ENCODE measurements around the gene DDX41. TPM values are rescaled to one million over a fixed set of nuclear protein-coding genes. Genes with fewer than 3 reads are reported as not detected.

Gene DDX41
- total and polyA plus RNA-seq, 5 donors = 30.5 to 43.5 (median 39.2) TPM

DNA sequence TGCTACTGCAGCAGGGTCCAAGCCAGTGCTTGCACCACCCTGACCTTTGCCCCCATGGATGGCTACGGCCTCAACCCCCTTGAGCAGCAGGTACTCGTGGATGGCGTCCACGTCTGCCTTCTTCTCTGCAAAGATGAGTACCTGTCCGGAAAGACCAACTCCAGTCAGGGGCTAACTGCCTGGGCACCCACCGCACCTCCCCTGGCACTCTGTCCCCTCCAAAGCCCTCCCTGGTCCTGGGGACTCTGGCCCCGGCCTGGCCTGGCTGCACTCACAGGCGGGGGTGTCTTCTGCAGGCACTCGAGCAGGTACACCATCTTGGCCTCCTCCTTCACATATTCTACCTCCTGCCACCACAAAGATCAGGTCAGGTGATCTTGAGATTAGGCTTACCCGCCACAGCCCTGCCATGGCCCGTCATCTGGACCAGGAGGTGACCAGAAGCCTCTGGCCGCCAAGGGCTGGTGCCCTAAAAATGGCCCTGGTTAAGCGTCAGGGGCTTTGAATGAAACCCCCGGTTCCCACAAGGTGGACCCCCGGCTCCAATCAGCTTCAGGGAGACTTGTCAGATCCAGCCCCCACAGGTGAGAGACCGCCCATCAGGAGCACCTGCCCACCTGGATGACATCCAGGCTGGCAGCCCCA lies 3.9 kb downstream of the DDX41 start:
- WGBS = 89% methylated on average over 16 of the region's 16 CpGs
- peak in 2 of 3 donors; percentile 38 to 43 for DNase-seq
- H3K4me1 ChIP-seq (ENCODE audit: control insufficient read depth, insufficient read depth, low read length) = peaks cover 3% of the 10 kb centered on the region
- no peaks in the 10 kb centered on the region for H3K27me3 ChIP-seq (ENCODE audit: control insufficient read depth, insufficient read depth)
- H3K4me3 ChIP-seq (ENCODE audit: low read length) = no peak overlapping the region
- H3K27ac ChIP-seq (ENCODE audit: low read length) = no peak overlapping the region
- no peaks in the 10 kb centered on the region for H3K9me3 ChIP-seq (ENCODE audit: control insufficient read depth, low read length)
- intact Hi-C loops (cut with DNase I) = no loop called here
- no peak for ATAC-seq

DNA sequence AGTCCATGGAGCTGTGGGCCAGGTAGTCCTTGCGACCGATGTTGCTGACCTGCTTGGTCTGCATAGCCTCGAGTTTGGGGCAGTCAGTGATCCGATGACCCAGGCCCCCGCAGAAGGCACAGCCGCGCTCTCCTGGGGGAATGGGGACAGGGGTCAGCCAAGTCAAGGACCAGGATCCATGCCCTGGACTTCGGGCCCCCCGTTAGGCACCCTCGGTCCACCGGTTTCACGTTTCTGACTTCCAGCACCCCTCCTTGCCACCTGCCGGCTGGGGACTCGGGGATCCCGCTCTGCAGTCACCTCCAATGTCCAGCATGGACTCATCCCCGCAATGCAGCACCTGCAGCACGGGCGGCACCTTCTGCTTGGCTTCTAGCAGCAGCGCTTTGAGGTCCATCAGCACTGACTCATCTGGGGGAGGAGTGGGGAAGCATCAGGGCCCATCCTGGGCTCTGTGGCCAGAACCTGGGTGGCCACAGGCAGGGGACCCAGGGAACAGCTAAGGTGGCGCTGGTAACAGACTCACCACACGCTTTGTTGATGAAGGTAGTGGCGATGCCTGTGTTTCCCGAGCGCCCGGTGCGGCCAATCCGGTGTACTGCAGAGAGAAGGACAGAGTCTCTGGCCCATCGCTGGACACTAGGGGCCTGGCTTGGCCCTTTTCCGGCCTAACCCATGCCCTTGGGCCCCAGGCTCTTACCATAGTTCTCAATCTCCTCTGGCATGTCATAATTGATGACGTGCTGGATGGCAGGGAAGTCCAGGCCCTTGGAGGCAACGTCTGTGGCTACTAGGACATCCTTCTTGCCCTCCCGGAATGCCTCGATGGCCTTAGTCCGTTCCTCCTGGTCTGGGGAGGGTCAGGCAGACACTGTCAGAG lies 4.7 kb downstream of the DDX41 start:
- intact Hi-C loops (cut with DNase I) = no loop called here
- Histone ChIP-seq H3K27me3 (ENCODE audit: control insufficient read depth, insufficient read depth) (no peaks in the 10 kb centered on the region), H3K4me3 (ENCODE audit: low read length) (no peak overlapping the region), H3K9me3 (ENCODE audit: control insufficient read depth, low read length) (no peaks in the 10 kb centered on the region), H3K27ac (ENCODE audit: low read length) (no peak overlapping the region), H3K4me1 (ENCODE audit: control insufficient read depth, insufficient read depth, low read length) (peaks cover 3% of the 10 kb centered on the region)
- ATAC-seq (no peak), DNase-seq (peak in 2 of 3 donors; percentile 41 to 51)
- 93% methylated on average over 34 of the region's 34 CpGs for WGBS

DNA sequence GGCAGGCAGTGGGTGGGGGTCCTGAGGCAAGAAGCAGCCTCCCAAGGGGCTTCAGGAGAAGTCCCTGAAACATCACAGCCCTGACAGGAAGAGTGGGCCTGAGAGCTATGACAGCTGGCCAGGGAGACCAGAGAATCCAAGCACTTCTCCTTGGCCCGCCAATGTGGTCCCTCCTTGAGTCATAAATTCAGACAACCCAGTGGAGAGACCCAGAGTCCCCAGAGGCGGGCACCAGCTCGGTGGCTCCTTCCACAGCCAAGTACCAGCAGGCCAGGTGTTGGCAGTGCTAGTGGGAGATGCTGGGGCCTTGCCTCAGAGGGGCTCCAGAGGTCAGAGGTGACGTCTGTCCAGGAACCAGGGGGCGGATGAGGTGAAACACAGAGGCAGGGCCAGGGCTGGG lies 5.6 kb downstream of the DDX41 start:
- no peak overlapping the region for H3K27ac ChIP-seq (ENCODE audit: low read length)
- WGBS = 82% methylated on average over 5 of the region's 5 CpGs

DNA sequence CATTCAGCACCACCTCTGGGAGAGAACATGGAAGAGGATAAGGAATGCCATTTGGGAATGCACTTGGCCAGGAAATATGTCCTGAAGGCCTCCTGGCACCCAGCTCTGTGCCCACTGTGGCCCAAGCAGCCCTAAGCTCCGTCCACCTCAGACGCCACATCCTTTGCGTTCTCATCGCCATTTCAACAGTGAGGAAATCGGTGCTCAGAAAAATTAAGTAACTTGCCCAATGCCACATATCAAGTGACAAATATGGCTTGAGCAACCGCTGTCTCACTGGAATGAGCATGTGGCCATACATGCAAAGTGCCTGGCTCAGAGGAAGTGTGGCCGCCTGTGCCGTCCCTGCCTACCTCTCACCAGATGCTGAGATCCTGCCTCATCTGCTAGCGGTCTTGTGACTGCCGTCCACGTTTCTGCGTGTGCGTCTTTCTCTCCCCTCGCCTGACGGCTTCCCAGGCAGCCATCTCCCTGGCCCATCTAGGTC lies 6.2 kb downstream of the DDX41 start:
- 82% methylated on average over 15 of the region's 15 CpGs for WGBS
- Histone ChIP-seq H3K27me3 (ENCODE audit: control insufficient read depth, insufficient read depth) (no peaks in the 10 kb centered on the region), H3K27ac (ENCODE audit: low read length) (no peak overlapping the region), H3K9me3 (ENCODE audit: control insufficient read depth, low read length) (no peaks in the 10 kb centered on the region), H3K4me3 (ENCODE audit: low read length) (no peak overlapping the region), H3K4me1 (ENCODE audit: control insufficient read depth, insufficient read depth, low read length) (peaks cover under 1% of the 10 kb centered on the region)
- intact Hi-C loops (cut with DNase I) = no loop called here
- peak in 2 of 3 donors; percentile 43 to 44 for DNase-seq
- no peak for ATAC-seq

More for the DNA sequence above, 5.6 kb downstream of the DDX41 start:
- DNase-seq (peak in 2 of 3 donors; percentile 19 to 30), ATAC-seq (no peak)
- no peaks in the 10 kb centered on the region for H3K9me3 ChIP-seq (ENCODE audit: control insufficient read depth, low read length)
- intact Hi-C loops (cut with DNase I) = no loop called here
- no peak overlapping the region for H3K4me3 ChIP-seq (ENCODE audit: low read length)
- peaks cover 3% of the 10 kb centered on the region for H3K4me1 ChIP-seq (ENCODE audit: control insufficient read depth, insufficient read depth, low read length)
- no peaks in the 10 kb centered on the region for H3K27me3 ChIP-seq (ENCODE audit: control insufficient read depth, insufficient read depth)

DNA sequence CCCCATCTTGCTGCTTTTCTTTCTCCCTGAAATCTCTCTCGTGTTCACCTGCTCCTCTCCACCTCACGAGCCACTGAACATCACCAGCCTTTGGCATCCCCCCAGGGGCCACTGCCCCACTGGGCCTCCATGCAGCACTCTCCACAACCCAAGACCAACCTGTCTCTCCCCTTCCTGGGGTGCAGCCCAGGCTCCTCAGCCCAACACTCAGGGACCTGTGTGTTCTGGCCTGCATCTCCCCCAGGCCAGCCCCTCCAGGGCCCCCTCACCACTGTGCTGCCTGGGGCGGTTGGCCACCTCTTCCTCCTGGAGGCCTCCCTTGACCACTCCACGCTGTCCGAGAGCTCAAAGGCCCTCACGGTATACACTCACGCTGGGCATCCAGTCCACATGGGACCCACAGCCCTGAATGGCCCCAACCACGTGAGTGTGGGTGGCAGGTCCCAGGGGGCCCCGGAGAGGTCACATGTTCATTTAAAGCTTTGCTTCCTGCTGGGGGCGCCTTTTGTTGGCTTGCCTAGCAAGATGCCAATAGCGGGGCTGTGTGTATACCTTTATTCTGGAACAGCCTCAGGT lies 6.7 kb downstream of the DDX41 start:
- Histone ChIP-seq H3K4me3 (ENCODE audit: low read length) (no peak overlapping the region), H3K4me1 (ENCODE audit: control insufficient read depth, insufficient read depth, low read length) (no peaks in the 10 kb centered on the region), H3K9me3 (ENCODE audit: control insufficient read depth, low read length) (no peaks in the 10 kb centered on the region), H3K27ac (ENCODE audit: low read length) (no peak overlapping the region), H3K27me3 (ENCODE audit: control insufficient read depth, insufficient read depth) (no peaks in the 10 kb centered on the region)
- intact Hi-C loops (cut with DNase I) = loop anchor here in 1 of 4 donors (10.0 kb wide), 1 partner anchor 195 kb away; the partner anchor contains the start of gene MXD3
- DNase-seq = peak in 2 of 3 donors; percentile 35 to 41
- ATAC-seq = peak in 1 of 2 donors; percentile 5
- 70% methylated on average over 11 of the region's 11 CpGs for WGBS

DNA sequence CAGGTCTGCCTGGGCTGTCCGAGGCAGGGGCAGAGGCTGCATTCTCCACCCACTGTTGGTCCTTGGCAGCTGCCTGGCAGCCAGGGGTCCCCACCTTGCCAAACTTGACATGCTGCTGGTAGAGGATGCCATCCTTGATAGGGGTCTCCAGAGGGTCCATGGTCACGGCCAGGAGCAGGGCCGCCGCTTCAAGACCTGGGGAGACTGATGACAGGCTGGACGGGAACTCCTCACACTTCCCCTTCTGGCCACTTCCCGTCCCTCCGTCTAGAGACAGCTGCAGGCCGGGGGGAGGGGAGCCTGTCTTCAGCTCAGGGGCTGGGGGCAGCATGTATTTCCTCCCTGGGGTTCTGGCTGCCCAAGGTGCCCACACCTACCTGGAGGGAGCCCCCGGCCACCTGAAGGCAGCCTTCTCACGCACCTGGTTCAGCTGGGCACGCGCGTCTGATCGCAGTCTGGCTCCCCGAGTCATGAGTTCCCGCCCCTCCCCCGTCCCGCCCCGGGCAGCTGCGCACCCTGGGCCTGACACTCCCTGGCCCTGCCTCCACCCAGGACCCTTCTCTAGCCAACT lies 7.3 kb downstream of the DDX41 start, which contains the start of gene DOK3:
Gene DOK3 (minus strand): TSS at position 446 of the 571 bp plus-strand sequence. CDS start 286 bp downstream, at position 160.
- Histone ChIP-seq H3K4me3 (ENCODE audit: low read length) (no peak within 1 kb of the TSS), H3K27me3 (ENCODE audit: control insufficient read depth, insufficient read depth) (no peaks in the 10 kb centered on the region), H3K9me3 (ENCODE audit: control insufficient read depth, low read length) (no peaks in the 10 kb centered on the region), H3K27ac (ENCODE audit: low read length) (no peak within 1 kb of the TSS), H3K4me1 (ENCODE audit: control insufficient read depth, insufficient read depth, low read length) (no peaks in the 10 kb centered on the region)
- DNase-seq = peak in 2 of 3 donors; percentile 77 to 84
- intact Hi-C loops (cut with DNase I) = loop anchor here in 1 of 4 donors (10.0 kb wide), 1 partner anchor 195 kb away; the partner anchor contains the start of gene MXD3
- 28% methylated on average over 20 of the region's 20 CpGs for WGBS
- ATAC-seq = peak; percentile 26 to 34

DNA sequence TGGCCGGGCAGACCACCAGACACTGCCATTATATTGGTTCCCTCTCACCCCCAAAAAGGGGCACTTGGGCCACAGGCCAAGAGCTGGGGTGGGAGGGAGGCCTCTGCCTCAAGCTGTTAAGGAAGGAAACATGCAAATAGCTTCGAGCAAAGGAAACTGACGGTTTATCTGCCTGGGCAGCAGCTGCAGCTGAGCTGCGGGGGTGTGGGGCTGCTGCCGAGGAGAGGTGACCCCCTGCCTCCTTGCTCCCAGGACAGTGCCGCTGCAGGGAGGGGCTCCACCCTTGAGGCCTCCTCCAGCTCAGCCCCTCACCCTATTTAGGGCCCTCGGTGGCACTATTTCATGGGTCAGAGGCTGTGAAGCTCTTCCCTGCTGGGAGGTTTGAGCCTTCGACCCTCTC lies 7.9 kb downstream of the DDX41 start:
- intact Hi-C loops (cut with DNase I) = loop anchor here in 1 of 4 donors (10.0 kb wide), 1 partner anchor 194 kb away; the partner anchor contains the start of gene MXD3
- Histone ChIP-seq H3K9me3 (ENCODE audit: control insufficient read depth, low read length) (no peaks in the 10 kb centered on the region), H3K27ac (ENCODE audit: low read length) (no peak overlapping the region), H3K4me1 (ENCODE audit: control insufficient read depth, insufficient read depth, low read length) (no peaks in the 10 kb centered on the region), H3K27me3 (ENCODE audit: control insufficient read depth, insufficient read depth) (no peaks in the 10 kb centered on the region), H3K4me3 (ENCODE audit: low read length) (no peak overlapping the region)
- DNase-seq (peak; percentile 15 to 43 (median 30)), ATAC-seq (no peak)
- WGBS = 42% methylated on average over 8 of the region's 8 CpGs

DNA sequence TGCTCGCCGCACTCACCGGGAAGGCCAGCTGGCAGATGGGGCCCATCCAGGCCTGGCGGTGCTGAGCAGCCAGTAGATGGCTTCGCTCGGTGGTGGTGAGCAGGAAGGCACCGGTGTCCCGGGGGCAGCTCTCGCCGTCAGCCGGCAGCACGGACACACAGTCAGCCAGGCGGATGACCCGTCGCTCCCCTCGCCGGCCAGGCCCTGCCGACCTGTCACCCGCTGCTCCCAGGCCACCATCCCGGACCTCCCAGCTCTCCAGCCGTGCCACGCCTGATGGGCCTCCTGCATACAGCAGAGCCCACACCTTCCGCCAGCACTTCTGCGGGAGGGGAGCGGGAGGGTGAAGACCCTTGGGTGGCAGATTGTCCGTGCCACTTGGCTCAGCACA lies 8.5 kb downstream of the DDX41 start:
- DNase-seq (peak; percentile 27 to 72 (median 45)), ATAC-seq (no peak)
- WGBS = 88% methylated on average over 26 of the region's 26 CpGs
- H3K4me1 ChIP-seq (ENCODE audit: control insufficient read depth, insufficient read depth, low read length) = no peaks in the 10 kb centered on the region
- H3K27ac ChIP-seq (ENCODE audit: low read length) = no peak overlapping the region
- no peaks in the 10 kb centered on the region for H3K27me3 ChIP-seq (ENCODE audit: control insufficient read depth, insufficient read depth)
- H3K4me3 ChIP-seq (ENCODE audit: low read length) = no peak overlapping the region
- H3K9me3 ChIP-seq (ENCODE audit: control insufficient read depth, low read length) = no peaks in the 10 kb centered on the region
- intact Hi-C loops (cut with DNase I) = loop anchor here in 1 of 4 donors (10.0 kb wide), 1 partner anchor 193 kb away; the partner anchor contains the start of gene MXD3

DNA sequence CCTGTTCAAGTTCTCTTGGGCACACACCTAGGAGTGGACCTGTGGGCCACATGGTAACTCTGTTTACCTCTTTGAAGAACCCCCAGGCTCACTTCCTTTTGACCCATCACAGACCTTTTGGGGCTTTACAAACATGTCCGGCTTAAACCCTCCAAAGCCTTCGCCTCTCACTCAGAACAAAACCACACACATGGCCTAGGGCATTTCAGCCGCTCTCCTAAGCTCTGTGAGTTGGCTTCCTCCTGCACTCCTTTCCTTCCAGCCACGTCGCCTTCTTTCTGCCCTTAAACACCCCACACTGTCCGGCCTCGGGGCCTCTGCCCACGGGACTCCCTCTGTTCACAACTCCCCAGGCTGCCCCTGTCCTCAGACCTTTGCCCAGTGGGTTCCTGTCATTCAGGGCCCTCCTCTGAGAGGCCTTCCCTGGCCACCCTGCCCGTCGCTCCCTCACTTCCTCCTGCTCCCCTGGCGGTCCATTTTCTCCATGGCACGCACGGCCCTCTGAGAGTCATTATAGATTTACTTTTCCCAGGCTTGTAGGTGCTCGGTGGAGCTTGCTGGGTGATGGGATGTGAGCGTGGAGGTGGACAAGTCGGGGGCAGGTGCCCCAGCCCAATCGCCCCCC lies 9.1 kb downstream of the DDX41 start:
- intact Hi-C loops (cut with DNase I) = loop anchor here in 1 of 4 donors (10.0 kb wide), 1 partner anchor 193 kb away; the partner anchor contains the start of gene MXD3
- H3K4me3 ChIP-seq (ENCODE audit: low read length) = no peak overlapping the region

DNA sequence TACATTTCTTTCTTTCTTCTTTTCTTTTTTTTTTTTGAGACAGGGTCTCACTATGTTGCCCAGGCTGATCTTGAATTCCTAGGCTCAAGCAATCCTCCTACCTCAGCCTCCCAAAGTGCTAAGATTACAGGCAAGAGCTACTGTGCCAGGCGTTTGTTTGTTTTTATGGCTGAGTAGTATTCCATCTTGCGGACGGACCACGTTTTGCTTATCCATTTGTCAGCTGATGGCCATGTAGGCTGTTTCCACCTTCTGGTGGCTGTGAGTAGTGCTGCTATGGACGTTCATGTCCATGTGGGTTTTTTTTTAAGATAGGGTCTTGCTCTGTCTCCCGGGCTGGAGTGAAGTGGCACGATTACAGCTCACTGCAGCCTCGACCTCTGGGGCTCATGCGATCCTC lies 9.6 kb downstream of the DDX41 start:
- intact Hi-C loops (cut with DNase I) = loop anchor here in 1 of 4 donors (10.0 kb wide), 1 partner anchor 192 kb away; the partner anchor contains the start of gene MXD3
- 85% methylated on average over 9 of the region's 9 CpGs for WGBS
- no peak overlapping the region for H3K27ac ChIP-seq (ENCODE audit: low read length)
- no peak overlapping the region for H3K4me3 ChIP-seq (ENCODE audit: low read length)
- DNase-seq (peak in 2 of 3 donors; percentile 10 to 16), ATAC-seq (no peak)
- H3K4me1 ChIP-seq (ENCODE audit: control insufficient read depth, insufficient read depth, low read length) = no peaks in the 10 kb centered on the region
- no peaks in the 10 kb centered on the region for H3K27me3 ChIP-seq (ENCODE audit: control insufficient read depth, insufficient read depth)
- H3K9me3 ChIP-seq (ENCODE audit: control insufficient read depth, low read length) = no peaks in the 10 kb centered on the region

More for the DNA sequence above, 9.1 kb downstream of the DDX41 start:
- Histone ChIP-seq H3K9me3 (ENCODE audit: control insufficient read depth, low read length) (no peaks in the 10 kb centered on the region), H3K27me3 (ENCODE audit: control insufficient read depth, insufficient read depth) (no peaks in the 10 kb centered on the region), H3K27ac (ENCODE audit: low read length) (no peak overlapping the region), H3K4me1 (ENCODE audit: control insufficient read depth, insufficient read depth, low read length) (no peaks in the 10 kb centered on the region)
- WGBS = 84% methylated on average over 17 of the region's 17 CpGs
- no peak for ATAC-seq
- DNase-seq = peak in 2 of 3 donors; percentile 13 to 46

Data from right cardiac atrium (tissue), 5 donors.